HepG2 (cell line): ENCODE data around the gene MYOZ1. TPM values are rescaled to one million over a fixed set of nuclear protein-coding genes. Genes with fewer than 3 reads are reported as not detected.
A peak's percentile ranks its signal among the peaks of the same experiment; 100 is the strongest.

Experiments used
- GATAD1 ChIP-seq: IDR thresholded peaks from 2 replicates; pipeline ENCODE4 v1.6.1; 2016; ENCODE audit warnings: missing genetic modification reagents, missing compliant biosample characterization
- KDM2A ChIP-seq: sonication (generic); formaldehyde crosslinking; IDR thresholded peaks from 2 replicates; pipeline ENCODE4 v1.4.0; 2020; ENCODE audit warnings: low read depth, missing genetic modification reagents, borderline replicate concordance
- MYNN ChIP-seq: sonication (generic); formaldehyde crosslinking; IDR thresholded peaks from 2 replicates; pipeline ENCODE4 v1.4.0; 2020; ENCODE audit warnings: mild to moderate bottlenecking, low read depth, missing genetic modification reagents
- NCOR1 ChIP-seq: fragments of 200-600 bp; sonication (generic); IDR thresholded peaks from 2 replicates; pipeline ENCODE4 v1.7.0; 2017; ENCODE audit warnings: antibody characterized with exemption, low read length, borderline replicate concordance
- POGZ ChIP-seq: sonication (generic); formaldehyde crosslinking; IDR thresholded peaks from 2 replicates; pipeline ENCODE4 v1.4.0; 2020; ENCODE audit warnings: mild to moderate bottlenecking, missing genetic modification reagents
- RBAK ChIP-seq: sonication (generic); formaldehyde crosslinking; IDR thresholded peaks from 2 replicates; pipeline ENCODE4 v1.5.1; 2020; ENCODE audit warnings: mild to moderate bottlenecking, missing genetic modification reagents
- ZBTB20 ChIP-seq: sonication (generic); formaldehyde crosslinking; IDR thresholded peaks from 2 replicates; pipeline ENCODE4 v1.8.1; 2023; ENCODE audit warnings: missing genetic modification reagents, low read depth, mild to moderate bottlenecking, borderline replicate concordance
- ZNF224 ChIP-seq: sonication (generic); formaldehyde crosslinking; IDR thresholded peaks from 2 replicates; pipeline ENCODE4 v1.5.0; 2020; ENCODE audit warnings: mild to moderate bottlenecking, missing genetic modification reagents
- ZNF33A ChIP-seq: sonication (generic); formaldehyde crosslinking; IDR thresholded peaks from 2 replicates; pipeline ENCODE4 v1.5.1; 2020; ENCODE audit warnings: missing genetic modification reagents, mild to moderate bottlenecking, moderate library complexity, borderline replicate concordance
- ZNF33B ChIP-seq: sonication (generic); formaldehyde crosslinking; IDR thresholded peaks from 2 replicates; pipeline ENCODE4 v1.5.1; 2020; ENCODE audit warnings: mild to moderate bottlenecking, missing genetic modification reagents
- ZNF775 ChIP-seq: sonication (generic); formaldehyde crosslinking; IDR thresholded peaks from 2 replicates; pipeline ENCODE4 v1.4.0; 2020; ENCODE audit warnings: missing genetic modification reagents, mild to moderate bottlenecking, moderate library complexity, borderline replicate concordance
- ZNF776 ChIP-seq: sonication (generic); formaldehyde crosslinking; IDR thresholded peaks from 2 replicates; pipeline ENCODE4 v1.4.0; 2020; ENCODE audit warnings: mild to moderate bottlenecking, missing genetic modification reagents
- ZNF788 ChIP-seq: sonication (generic); formaldehyde crosslinking; IDR thresholded peaks from 2 replicates; pipeline ENCODE4 v1.5.0; 2020; ENCODE audit warnings: mild to moderate bottlenecking, missing genetic modification reagents, borderline replicate concordance
- polyA plus RNA-seq, 8 experiments: library from polyadenylated mRNA; depleted of rRNA in 3 of 8; stranded (reverse) in 7 of 8; unstranded in 1 of 8; fragments of >200 nt; fragmentation: Illumina TruSeq in 4 of 8; extraction: Trizol in 4 of 8; gene quantifications; 2 replicates each; pipeline versions ENCODE4 v1.2.1 to v1.2.3, GENCODE V29; 2011 to 2016; ENCODE audit warnings: low read depth in 4 of 8, missing spikeins in 1 of 8, mixed read lengths in 1 of 8; ENCODE audit not compliant: insufficient read depth in 1 of 8
- total RNA-seq, 5 experiments: library from RNA; depleted of rRNA; stranded (reverse); fragments of >200 nt; fragmentation: Illumina TruSeq; extraction: Trizol; gene quantifications; 2 replicates each; pipeline ENCODE4 v1.2.3, GENCODE V29; 2016; ENCODE audit warnings: low read depth in 1 of 5
- TF ChIP-seq, protein P1 (sequence below): sonication (generic); formaldehyde crosslinking; IDR thresholded peaks from 2 replicates; pipeline ENCODE4 v1.4.0; 2020; ENCODE audit warnings: missing genetic modification reagents, borderline replicate concordance
- TF ChIP-seq, protein P2 (sequence below): sonication (generic); formaldehyde crosslinking; IDR thresholded peaks from 2 replicates; pipeline ENCODE4 v1.5.1; 2020; ENCODE audit warnings: missing genetic modification reagents, mild to moderate bottlenecking, borderline replicate concordance
- TF ChIP-seq, protein P3 (sequence below): sonication (generic); formaldehyde crosslinking; IDR thresholded peaks from 2 replicates; pipeline ENCODE4 v1.4.0; 2020; ENCODE audit warnings: low read depth, missing genetic modification reagents
- TF ChIP-seq, protein P4 (sequence below): fragments of 450-650 bp; IDR thresholded peaks from 2 replicates; pipeline ENCODE4 v1.6.1; 2016

The MYOZ1 gene
- total and polyA plus RNA-seq, 2 of the 13 experiments (the other 11 are each of a cell fraction or from before 2014, with no cell fraction given) = not detected

DNA sequence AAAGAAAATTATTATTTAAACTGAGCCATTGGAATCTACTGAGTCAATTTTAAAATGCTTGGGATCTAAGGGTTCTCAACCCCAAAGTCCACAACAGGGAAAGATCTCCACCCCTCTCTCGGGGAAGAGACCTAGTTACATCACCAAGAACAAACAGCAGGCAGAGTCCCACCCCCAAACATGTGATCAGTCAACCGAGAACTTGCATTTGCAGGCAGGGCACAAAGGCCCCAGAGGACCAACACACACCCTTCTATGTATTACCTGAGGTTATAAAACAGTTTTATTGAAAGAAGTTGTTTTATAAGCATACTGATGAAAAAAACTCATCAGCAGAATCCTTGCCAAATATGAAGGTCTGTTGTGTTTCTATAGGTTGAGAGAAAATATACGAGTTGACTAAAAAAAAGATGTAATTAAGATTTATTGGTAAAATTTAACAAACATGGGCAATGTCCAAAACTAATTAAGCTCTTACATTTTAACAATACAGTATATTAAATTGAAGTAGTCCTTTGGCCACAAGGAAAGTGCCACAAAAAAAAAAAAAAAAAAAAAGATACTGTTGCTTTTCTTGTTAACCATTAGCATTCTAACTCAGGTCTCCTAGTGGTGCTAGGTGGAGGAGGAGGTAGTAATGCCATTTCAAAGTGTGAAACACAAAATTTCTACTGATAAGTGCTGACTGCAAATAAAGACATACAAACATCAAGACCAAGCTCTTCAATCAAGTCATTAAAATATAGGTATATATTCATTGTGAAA lies 49.2 kb downstream of the MYOZ1 start (continued):
- TF ChIP-seq KDM2A (CRISPR knock-in tag) (peak; percentile 48; the same call in 1 of the 2 replicates), POGZ (CRISPR knock-in tag) (peak; percentile 50), NCOR1 (peak; percentile 61; the same call in 1 of the 2 replicates), ZBTB20 (CRISPR knock-in tag) (no peak), MYNN (CRISPR knock-in tag) (no peak), ZNF33B (CRISPR knock-in tag) (no peak), ZNF788 (CRISPR knock-in tag) (peak; percentile 37; the same call in 1 of the 2 replicates), RBAK (CRISPR knock-in tag) (no peak), ZNF775 (no peak), ZNF776 (CRISPR knock-in tag) (no peak), ZNF33A (no peak), ZNF224 (CRISPR knock-in tag) (no peak), GATAD1 (CRISPR knock-in tag) (0 out of 2 replicates have a peak, but pooled peaks have one; percentile 29)
- TF ChIP-seq, protein P1, sequence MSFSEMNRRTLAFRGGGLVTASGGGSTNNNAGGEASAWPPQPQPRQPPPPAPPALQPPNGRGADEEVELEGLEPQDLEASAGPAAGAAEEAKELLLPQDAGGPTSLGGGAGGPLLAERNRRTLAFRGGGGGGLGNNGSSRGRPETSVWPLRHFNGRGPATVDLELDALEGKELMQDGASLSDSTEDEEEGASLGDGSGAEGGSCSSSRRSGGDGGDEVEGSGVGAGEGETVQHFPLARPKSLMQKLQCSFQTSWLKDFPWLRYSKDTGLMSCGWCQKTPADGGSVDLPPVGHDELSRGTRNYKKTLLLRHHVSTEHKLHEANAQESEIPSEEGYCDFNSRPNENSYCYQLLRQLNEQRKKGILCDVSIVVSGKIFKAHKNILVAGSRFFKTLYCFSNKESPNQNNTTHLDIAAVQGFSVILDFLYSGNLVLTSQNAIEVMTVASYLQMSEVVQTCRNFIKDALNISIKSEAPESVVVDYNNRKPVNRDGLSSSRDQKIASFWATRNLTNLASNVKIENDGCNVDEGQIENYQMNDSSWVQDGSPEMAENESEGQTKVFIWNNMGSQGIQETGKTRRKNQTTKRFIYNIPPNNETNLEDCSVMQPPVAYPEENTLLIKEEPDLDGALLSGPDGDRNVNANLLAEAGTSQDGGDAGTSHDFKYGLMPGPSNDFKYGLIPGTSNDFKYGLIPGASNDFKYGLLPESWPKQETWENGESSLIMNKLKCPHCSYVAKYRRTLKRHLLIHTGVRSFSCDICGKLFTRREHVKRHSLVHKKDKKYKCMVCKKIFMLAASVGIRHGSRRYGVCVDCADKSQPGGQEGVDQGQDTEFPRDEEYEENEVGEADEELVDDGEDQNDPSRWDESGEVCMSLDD (CRISPR knock-in tag) = no peak
- TF ChIP-seq, protein P2, sequence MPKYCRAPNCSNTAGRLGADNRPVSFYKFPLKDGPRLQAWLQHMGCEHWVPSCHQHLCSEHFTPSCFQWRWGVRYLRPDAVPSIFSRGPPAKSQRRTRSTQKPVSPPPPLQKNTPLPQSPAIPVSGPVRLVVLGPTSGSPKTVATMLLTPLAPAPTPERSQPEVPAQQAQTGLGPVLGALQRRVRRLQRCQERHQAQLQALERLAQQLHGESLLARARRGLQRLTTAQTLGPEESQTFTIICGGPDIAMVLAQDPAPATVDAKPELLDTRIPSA = no peak
- TF ChIP-seq, protein P3, sequence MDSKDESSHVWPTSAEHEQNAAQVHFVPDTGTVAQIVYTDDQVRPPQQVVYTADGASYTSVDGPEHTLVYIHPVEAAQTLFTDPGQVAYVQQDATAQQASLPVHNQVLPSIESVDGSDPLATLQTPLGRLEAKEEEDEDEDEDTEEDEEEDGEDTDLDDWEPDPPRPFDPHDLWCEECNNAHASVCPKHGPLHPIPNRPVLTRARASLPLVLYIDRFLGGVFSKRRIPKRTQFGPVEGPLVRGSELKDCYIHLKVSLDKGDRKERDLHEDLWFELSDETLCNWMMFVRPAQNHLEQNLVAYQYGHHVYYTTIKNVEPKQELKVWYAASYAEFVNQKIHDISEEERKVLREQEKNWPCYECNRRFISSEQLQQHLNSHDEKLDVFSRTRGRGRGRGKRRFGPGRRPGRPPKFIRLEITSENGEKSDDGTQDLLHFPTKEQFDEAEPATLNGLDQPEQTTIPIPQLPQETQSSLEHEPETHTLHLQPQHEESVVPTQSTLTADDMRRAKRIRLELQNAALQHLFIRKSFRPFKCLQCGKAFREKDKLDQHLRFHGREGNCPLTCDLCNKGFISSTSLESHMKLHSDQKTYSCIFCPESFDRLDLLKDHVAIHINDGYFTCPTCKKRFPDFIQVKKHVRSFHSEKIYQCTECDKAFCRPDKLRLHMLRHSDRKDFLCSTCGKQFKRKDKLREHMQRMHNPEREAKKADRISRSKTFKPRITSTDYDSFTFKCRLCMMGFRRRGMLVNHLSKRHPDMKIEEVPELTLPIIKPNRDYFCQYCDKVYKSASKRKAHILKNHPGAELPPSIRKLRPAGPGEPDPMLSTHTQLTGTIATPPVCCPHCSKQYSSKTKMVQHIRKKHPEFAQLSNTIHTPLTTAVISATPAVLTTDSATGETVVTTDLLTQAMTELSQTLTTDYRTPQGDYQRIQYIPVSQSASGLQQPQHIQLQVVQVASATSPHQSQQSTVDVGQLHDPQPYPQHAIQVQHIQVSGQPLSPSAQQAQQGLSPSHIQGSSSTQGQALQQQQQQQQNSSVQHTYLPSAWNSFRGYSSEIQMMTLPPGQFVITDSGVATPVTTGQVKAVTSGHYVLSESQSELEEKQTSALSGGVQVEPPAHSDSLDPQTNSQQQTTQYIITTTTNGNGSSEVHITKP (CRISPR knock-in tag) = 0 out of 2 replicates have a peak, but pooled peaks have one; percentile 68
- TF ChIP-seq, protein P4, sequence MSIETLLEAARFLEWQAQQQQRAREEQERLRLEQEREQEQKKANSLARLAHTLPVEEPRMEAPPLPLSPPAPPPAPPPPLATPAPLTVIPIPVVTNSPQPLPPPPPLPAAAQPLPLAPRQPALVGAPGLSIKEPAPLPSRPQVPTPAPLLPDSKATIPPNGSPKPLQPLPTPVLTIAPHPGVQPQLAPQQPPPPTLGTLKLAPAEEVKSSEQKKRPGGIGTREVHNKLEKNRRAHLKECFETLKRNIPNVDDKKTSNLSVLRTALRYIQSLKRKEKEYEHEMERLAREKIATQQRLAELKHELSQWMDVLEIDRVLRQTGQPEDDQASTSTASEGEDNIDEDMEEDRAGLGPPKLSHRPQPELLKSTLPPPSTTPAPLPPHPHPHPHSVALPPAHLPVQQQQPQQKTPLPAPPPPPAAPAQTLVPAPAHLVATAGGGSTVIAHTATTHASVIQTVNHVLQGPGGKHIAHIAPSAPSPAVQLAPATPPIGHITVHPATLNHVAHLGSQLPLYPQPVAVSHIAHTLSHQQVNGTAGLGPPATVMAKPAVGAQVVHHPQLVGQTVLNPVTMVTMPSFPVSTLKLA = no peak
